Effector memory CD4-positive, alpha-beta T cell (primary cell): ENCODE measurements around the gene SORCS3.
"Not testable (repeated sequence)": the region's sequence is repeated elsewhere in the genome, so short reads cannot be mapped to it uniquely, and the experiment has no call there.

ENCODE experiments used
- DNase-seq, 3 donors: peaks; one replicate each; pipeline ENCODE4 v3.0.0-alpha.2; 2020
- H3K27ac ChIP-seq: 2 replicates; pipeline ENCODE4 v1.7.0; 2013; ENCODE audit warnings: mild to moderate bottlenecking, low read length, moderate library complexity; ENCODE audit not compliant: insufficient read depth, poor library complexity, severe bottlenecking
- H3K27me3 ChIP-seq: replicated peaks from 2 replicates; pipeline ENCODE4 v1.7.0; 2013; ENCODE audit warnings: mild to moderate bottlenecking, low read length; ENCODE audit not compliant: insufficient read depth, control insufficient read depth, poor library complexity, severe bottlenecking
- H3K36me3 ChIP-seq: 2 replicates; pipeline ENCODE4 v1.7.0; 2013; ENCODE audit warnings: mild to moderate bottlenecking, low read length, moderate library complexity; ENCODE audit not compliant: control insufficient read depth, insufficient read depth
- H3K4me1 ChIP-seq: 2 replicates; pipeline ENCODE4 v1.7.0; 2013; ENCODE audit warnings: low read length, mild to moderate bottlenecking; ENCODE audit not compliant: control insufficient read depth, insufficient read depth, poor library complexity, severe bottlenecking
- H3K4me3 ChIP-seq: 2 replicates; pipeline ENCODE4 v1.7.0; 2013; ENCODE audit warnings: low read length, low read depth, mild to moderate bottlenecking; ENCODE audit not compliant: insufficient read depth, poor library complexity, severe bottlenecking
- H3K9me3 ChIP-seq: 2 replicates; pipeline ENCODE4 v1.7.0; 2013; ENCODE audit warnings: mild to moderate bottlenecking, low read length, moderate library complexity; ENCODE audit not compliant: control insufficient read depth

The SORCS3 gene

GRCh38 chr10:104688251-104689042, 47.4 kb downstream of the SORCS3 start:
- no peak overlapping the region for H3K4me3 ChIP-seq
- no peaks in the 10 kb centered on the region for H3K9me3 ChIP-seq
- no peak for DNase-seq
- H3K27ac ChIP-seq: no peak overlapping the region
- H3K36me3 ChIP-seq: no peaks in the 10 kb centered on the region
- H3K4me1 ChIP-seq: no peaks in the 10 kb centered on the region
- H3K27me3 ChIP-seq: peaks cover 3% of the 10 kb centered on the region

GRCh38 chr10:104689105-104689504, 48.0 kb downstream of the SORCS3 start:
- H3K27ac ChIP-seq: no peak overlapping the region
- H3K4me3 ChIP-seq: no peak overlapping the region
- H3K27me3 ChIP-seq: peaks cover 3% of the 10 kb centered on the region
- no peaks in the 10 kb centered on the region for H3K36me3 ChIP-seq
- no peaks in the 10 kb centered on the region for H3K4me1 ChIP-seq
- DNase-seq: no peak
- H3K9me3 ChIP-seq: no peaks in the 10 kb centered on the region

- no peak for DNase-seq
- Histone ChIP-seq H3K36me3 (no peaks in the 10 kb centered on the region), H3K4me3 (no peak overlapping the region), H3K4me1 (no peaks in the 10 kb centered on the region), H3K9me3 (no peaks in the 10 kb centered on the region), H3K27ac (no peak overlapping the region), H3K27me3 (peaks cover under 1% of the 10 kb centered on the region)
These were observed 48.5 kb downstream of the SORCS3 start for GRCh38 chr10:104689547-104689946.

- Histone ChIP-seq H3K27ac (no peak overlapping the region), H3K9me3 (no peaks in the 10 kb centered on the region), H3K4me1 (no peaks in the 10 kb centered on the region), H3K4me3 (no peak overlapping the region), H3K36me3 (no peaks in the 10 kb centered on the region), H3K27me3 (no peaks in the 10 kb centered on the region)
- DNase-seq: no peak
These were observed 49.0 kb downstream of the SORCS3 start for GRCh38 chr10:104690101-104690500.

- Histone ChIP-seq H3K4me3 (no peak overlapping the region), H3K4me1 (no peaks in the 10 kb centered on the region), H3K27ac (no peak overlapping the region), H3K36me3 (no peaks in the 10 kb centered on the region), H3K27me3 (no peaks in the 10 kb centered on the region), H3K9me3 (no peaks in the 10 kb centered on the region)
- no peak for DNase-seq
These were observed 49.9 kb downstream of the SORCS3 start for GRCh38 chr10:104690959-104691358.

- Histone ChIP-seq H3K9me3 (no peaks in the 10 kb centered on the region), H3K4me3 (no peak overlapping the region), H3K36me3 (no peaks in the 10 kb centered on the region), H3K27me3 (no peaks in the 10 kb centered on the region), H3K4me1 (no peaks in the 10 kb centered on the region), H3K27ac (no peak overlapping the region)
- DNase-seq: no peak
These were observed 53.0 kb downstream of the SORCS3 start for GRCh38 chr10:104694074-104694473.

- not testable (repeated sequence) for DNase-seq, H3K27ac ChIP-seq, H3K36me3 ChIP-seq, H3K9me3 ChIP-seq, H3K27me3 ChIP-seq, H3K4me3 ChIP-seq, H3K4me1 ChIP-seq
These were observed 62.2 kb downstream of the SORCS3 start for GRCh38 chr10:104703262-104703661.

- H3K27me3 ChIP-seq: no peaks in the 10 kb centered on the region
- no peaks in the 10 kb centered on the region for H3K36me3 ChIP-seq
- H3K4me1 ChIP-seq: no peaks in the 10 kb centered on the region
- no peak overlapping the region for H3K4me3 ChIP-seq
- no peak for DNase-seq
- no peaks in the 10 kb centered on the region for H3K9me3 ChIP-seq
- no peak overlapping the region for H3K27ac ChIP-seq
These were observed 65.8 kb downstream of the SORCS3 start for GRCh38 chr10:104706886-104707285.

GRCh38 chr10:104707602-104708459, 66.7 kb downstream of the SORCS3 start:
- no peaks in the 10 kb centered on the region for H3K27me3 ChIP-seq

GRCh38 chr10:104711302-104711721, 70.2 kb downstream of the SORCS3 start:
- Histone ChIP-seq H3K27me3 (no peaks in the 10 kb centered on the region), H3K27ac (no peak overlapping the region), H3K36me3 (no peaks in the 10 kb centered on the region), H3K9me3 (no peaks in the 10 kb centered on the region), H3K4me3 (no peak overlapping the region), H3K4me1 (no peaks in the 10 kb centered on the region)
- DNase-seq: no peak

More at GRCh38 chr10:104707602-104708459, 66.7 kb downstream of the SORCS3 start:
- Histone ChIP-seq H3K36me3 (no peaks in the 10 kb centered on the region), H3K4me3 (no peak overlapping the region), H3K27ac (no peak overlapping the region), H3K9me3 (no peaks in the 10 kb centered on the region), H3K4me1 (no peaks in the 10 kb centered on the region)
- no peak for DNase-seq
